GF-D8 (cell line): Measurements from ENCODE around the gene VIPR2.
"Not testable (repeated sequence)": the region's sequence is repeated elsewhere in the genome, so short reads cannot be mapped to it uniquely, and the experiment has no call there.

Experiments used
- DNase-seq: peaks from one replicate; lab custom pipeline; 2025; lab: John Stamatoyannopoulos, UW

VIPR2 gene, protein sequence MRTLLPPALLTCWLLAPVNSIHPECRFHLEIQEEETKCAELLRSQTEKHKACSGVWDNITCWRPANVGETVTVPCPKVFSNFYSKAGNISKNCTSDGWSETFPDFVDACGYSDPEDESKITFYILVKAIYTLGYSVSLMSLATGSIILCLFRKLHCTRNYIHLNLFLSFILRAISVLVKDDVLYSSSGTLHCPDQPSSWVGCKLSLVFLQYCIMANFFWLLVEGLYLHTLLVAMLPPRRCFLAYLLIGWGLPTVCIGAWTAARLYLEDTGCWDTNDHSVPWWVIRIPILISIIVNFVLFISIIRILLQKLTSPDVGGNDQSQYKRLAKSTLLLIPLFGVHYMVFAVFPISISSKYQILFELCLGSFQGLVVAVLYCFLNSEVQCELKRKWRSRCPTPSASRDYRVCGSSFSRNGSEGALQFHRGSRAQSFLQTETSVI

GRCh38 chr7:159144758-159145489 lies at the start of gene VIPR2:
VIPR2 (minus strand) TSS chr7:159144867; CDS start chr7:159144771, 96 bp downstream.
- no peak for DNase-seq

- DNase-seq, result no peak
These were observed 49.0 kb upstream of the VIPR2 start for GRCh38 chr7:159193543-159194090.

DNA sequence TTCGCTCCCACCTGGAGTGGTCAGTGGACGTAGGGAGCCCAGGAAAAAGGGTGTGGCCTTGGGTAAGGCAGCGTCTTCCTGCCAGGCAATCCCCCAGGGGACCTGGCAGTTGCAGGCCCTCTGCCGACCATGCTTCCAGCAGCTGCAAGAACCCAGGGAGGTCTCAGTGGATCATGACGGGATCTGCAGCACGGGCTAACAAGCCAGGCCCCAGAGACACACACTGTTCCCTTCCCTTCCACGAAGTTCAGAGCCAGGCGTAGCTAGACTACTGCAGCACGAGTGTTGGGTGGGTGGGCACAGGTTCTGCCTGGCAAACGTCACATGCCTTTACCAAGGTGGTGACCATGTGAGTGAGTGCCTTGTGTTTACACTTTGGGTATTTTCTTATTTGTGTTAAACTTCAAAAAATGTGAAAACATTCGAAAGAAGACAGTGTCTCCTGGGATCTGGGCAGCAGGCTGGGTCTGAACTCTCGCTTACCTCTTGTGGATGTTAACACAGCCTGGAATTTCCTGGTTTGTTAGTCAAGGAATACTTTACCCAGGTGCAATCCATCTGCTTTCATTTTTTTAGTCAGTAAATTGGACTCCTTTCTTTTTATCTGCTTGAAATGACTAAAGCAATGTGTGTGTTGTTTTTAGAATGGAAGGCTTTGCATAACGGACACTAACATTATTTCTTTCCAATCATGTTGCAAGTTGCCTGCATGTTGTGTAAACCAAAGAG lies 48.2 kb upstream of the VIPR2 start:
- no peak for DNase-seq

DNA sequence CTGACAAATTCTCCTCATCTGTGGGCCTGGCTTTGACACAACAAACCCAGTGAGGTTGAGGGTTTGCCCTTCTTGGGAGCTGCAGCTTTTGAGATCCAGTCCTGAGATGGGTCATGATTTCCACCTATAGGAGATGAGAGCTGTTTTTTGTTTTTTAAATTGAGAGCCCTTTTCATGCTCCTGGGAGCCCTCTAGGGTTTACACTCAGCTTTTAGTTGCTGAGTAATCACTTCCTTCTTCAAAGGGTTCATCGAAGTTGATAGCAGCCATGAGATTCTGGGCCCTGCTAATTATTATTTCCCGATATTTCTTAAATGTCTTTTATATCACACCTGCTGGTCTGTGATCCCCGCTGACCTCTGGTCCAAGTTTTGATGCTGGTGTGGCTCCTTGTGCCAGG lies 47.3 kb upstream of the VIPR2 start:
- DNase-seq, result no peak

DNA sequence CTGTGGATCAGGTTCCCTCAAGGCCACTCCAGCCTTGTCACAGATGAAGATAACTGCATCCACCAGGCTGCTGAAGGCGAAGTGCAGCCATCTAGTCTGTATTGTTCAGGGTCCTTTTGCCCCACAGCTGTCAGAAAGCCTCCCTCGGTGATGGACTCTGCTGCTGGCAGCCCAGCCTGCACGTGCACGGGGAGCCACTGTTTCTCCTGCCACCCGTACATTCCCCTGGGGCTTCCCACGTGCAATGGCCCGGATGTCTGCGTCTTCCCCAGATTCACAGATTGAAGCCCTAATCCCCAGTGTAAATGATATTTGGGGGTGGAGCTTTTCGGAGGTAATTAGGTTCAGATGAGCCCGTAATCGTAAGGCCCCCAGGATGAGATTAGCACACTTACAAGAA lies 46.6 kb upstream of the VIPR2 start:
- no peak for DNase-seq

- DNase-seq, result no peak
These were observed 43.3 kb upstream of the VIPR2 start for GRCh38 chr7:159188011-159188410.

GRCh38 chr7:159179241-159179640 lies 34.6 kb upstream of the VIPR2 start:
- no peak for DNase-seq

- DNase-seq, result no peak
These were observed 32.8 kb upstream of the VIPR2 start for GRCh38 chr7:159177284-159177953.

GRCh38 chr7:159175792-159176191 lies 31.1 kb upstream of the VIPR2 start:
- no peak for DNase-seq

- DNase-seq, result peak; percentile 34
These were observed 30.4 kb upstream of the VIPR2 start for GRCh38 chr7:159175100-159175499.

- no peak for DNase-seq
These were observed 27.7 kb upstream of the VIPR2 start for GRCh38 chr7:159172400-159172799.

DNA sequence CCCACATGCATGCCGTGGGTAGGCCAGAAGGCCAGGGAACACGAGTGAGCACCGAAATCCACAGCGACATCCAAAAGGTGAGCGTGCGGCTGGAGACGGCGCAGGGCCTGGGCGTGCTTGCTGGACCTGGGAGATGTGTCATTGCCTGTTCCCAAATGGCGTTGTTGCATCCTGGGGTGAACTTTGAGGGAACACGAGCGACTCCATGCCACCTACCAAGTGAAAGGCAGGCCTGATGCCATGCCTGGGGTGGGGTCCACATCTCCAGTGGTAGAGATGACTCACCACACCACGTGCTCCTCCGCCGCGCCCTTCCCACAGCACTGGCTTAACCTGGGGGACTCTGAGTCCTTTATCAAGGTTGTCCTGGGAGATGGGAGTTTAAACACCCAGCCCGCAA lies 24.7 kb upstream of the VIPR2 start:
- DNase-seq, result no peak

DNA sequence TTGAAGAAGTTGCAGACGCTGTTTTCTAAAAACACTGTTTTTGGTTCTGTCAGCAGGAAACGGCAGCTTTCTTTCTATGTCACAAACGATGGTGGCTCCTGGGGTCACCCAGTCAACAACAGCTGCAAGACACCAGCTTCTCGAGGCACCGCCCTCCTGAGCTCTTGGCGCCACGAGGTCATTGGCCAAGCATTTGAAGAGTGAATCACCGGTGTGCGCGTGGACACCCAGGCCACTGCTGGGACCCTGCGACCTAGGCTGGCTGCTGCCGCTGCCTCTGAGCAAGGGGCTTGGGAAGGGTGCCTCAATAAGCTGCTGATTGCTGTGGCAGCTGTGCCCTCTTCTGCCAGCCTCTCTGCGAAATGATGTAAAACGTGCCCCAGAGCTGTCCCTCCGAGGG lies 22.5 kb upstream of the VIPR2 start:
- no peak for DNase-seq

- DNase-seq, result no peak
These were observed 21.9 kb upstream of the VIPR2 start for GRCh38 chr7:159166530-159166929.

GRCh38 chr7:159165352-159165751 lies 20.7 kb upstream of the VIPR2 start:
- no peak for DNase-seq

- not testable (repeated sequence) for DNase-seq
These were observed 19.1 kb upstream of the VIPR2 start for GRCh38 chr7:159163703-159164301.

DNA sequence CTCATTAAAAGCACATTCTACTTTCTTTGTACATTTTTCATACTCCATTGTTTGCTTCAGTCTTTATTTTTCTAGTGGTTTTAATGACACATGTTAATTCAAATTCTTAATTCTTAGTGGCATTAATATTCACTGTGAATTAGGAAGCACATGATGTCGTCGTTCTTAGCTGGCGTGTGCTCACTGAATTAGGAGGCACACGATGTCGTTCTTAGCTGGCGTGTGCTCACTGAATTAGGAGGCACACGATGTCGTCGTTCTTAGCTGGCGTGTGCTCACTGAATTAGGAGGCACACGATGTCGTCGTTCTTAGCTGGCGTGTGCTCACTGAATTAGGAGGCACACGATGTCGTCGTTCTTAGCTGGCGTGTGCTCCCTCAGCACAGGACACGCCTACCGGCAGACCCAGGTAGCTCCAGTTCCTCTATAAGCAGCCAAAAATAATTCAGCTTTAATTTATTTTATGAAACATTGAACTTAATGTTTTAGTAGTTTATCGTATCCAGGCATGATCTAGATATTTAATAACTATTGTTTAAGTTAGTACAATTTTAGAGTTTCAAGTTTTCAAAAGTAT lies 17.5 kb upstream of the VIPR2 start:
- not testable (repeated sequence) for DNase-seq

GRCh38 chr7:159160450-159160849 lies 15.8 kb upstream of the VIPR2 start:
- DNase-seq, result no peak

- no peak for DNase-seq
These were observed 15.1 kb upstream of the VIPR2 start for GRCh38 chr7:159159731-159160130.

GRCh38 chr7:159158888-159159405 lies 14.3 kb upstream of the VIPR2 start:
- no peak for DNase-seq
